ENCODE measurements around the gene FNDC3B.
"Not testable (repeated sequence)": the region's sequence is repeated elsewhere in the genome, so short reads cannot be mapped to it uniquely, and the experiment has no call there.

The FNDC3B gene

DNA sequence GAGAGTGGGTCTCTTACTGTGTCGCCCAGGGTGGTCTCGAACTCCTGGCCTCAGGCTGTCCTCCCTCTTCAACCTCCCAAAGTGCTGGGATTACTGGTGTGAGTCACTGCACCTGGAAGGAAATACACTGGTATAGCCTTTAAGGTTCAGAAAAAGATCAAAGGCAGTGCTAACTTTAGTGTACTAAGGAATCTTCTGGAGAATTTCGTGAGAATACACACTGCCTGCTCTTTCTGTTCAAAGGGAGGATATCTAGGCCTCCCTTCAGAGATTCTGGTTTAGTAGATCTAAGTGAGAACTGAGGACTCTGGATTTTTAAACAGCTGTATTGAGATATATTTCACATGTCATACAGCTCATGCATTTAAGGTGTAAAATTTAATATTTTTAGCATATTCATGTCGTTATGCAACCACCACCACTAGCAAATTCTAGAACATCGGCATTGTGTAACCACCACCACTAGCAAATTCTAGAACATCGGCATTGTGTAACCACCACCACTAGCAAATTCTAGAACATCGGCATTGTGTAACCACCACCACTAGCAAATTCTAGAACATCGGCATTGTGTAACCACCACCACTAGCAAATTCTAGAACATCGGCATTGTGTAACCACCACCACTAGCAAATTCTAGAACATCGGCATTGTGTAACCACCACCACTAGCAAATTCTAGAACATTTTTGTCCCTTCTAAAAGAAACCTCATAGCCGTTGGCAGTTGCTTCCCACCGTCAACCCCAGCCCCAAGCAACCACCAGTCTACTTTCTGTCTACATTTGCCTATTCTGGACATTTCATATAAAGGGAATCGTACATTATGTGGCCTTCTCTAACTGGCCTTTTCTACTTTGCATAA is 54.4 kb downstream of the FNDC3B start:
- DNase-seq (ENCODE audit: low read depth in 2 of 2, low spot score in 1 of 2) = not testable (repeated sequence)

DNA sequence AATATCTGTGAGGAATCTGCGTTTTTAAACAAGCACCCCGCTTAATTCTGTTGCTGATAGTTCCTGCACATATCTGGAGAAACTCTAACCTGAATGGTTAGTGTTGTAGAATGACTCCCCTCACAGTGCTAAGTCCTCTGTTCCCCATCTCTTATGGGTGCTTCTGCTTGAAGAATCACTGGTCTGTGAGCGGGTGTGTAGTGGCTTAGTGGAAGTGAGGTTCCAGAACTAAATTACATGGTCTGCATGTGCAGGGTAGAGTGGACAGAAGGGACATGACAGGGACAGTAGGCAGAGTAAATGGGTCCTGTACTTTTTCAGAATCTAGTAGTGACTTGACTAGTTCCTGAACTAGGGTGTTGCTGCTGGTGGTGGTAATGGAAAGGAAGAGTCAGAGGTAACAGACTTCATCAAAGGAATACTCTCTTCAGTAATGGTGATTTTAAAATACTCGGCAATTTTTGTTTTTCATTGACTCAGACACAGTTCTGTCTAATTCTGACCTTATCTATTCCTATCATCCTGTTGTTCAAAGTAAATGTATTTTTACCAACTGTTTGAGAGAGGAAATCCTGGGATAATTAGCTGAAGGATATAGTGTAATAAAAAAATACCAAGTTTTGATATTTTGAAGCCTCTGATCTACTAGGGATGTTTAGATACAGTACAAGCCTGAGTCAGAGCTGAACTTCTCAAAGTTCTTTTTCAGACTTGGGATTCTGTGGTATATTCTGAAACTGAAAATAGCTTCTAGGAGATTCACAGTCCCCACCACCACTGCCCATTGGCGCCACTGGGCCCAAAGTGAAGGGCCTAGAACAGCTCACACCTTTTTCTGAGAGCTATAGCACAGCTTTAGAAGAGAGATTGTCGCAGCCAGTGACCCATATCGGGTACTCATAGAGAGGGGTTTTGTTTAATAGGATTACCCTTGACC is 55.5 kb downstream of the FNDC3B start:
- no peak for DNase-seq (ENCODE audit: low read depth in 2 of 2, low spot score in 1 of 2)

DNA sequence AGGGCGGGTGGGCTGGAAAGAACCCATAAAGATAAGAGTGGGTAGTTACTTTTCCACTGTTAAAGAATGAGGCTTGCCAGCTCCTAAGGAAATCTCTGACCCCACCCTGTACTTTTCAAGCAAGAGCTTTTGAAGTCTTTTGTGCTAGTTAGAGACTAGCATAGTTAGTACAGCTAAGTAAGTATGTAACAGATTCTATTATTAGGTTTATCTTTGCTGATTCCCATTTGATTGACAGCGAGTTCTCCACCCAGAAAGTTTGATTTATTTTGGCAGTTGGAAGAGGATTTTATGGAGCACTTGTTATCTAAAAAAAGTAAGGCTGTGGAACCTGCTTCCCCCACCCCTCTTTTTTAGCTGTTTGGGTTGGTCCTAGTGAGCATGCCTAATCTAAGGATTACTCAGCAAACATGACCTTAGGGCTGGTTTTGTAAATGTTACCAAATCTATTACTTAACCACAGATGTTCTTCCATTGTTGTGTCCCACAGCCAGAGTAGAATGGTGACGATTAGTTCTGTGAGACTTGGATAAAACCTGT is 57.6 kb downstream of the FNDC3B start:
- no peak for DNase-seq (ENCODE audit: low read depth in 2 of 2, low spot score in 1 of 2)

DNA sequence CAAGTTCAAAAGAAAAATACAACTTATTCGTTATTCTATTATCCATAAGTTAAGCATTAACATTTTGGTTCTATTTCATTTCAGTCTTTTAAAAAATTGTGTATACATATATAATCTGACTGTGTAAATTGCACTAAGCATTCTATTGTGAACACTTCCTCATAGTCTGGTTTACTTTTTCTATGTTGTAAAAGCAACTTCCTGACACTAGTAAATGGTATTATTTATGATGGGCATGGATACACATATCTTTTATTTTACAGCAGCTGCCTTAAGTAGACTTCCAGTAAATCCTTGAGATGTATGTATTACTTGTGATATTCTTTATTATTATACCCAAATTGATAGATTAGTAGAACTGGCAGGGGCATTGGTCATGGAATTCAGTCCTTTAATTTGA is 58.2 kb downstream of the FNDC3B start:
- no peak for DNase-seq (ENCODE audit: low read depth in 2 of 2, low spot score in 1 of 2)

DNA sequence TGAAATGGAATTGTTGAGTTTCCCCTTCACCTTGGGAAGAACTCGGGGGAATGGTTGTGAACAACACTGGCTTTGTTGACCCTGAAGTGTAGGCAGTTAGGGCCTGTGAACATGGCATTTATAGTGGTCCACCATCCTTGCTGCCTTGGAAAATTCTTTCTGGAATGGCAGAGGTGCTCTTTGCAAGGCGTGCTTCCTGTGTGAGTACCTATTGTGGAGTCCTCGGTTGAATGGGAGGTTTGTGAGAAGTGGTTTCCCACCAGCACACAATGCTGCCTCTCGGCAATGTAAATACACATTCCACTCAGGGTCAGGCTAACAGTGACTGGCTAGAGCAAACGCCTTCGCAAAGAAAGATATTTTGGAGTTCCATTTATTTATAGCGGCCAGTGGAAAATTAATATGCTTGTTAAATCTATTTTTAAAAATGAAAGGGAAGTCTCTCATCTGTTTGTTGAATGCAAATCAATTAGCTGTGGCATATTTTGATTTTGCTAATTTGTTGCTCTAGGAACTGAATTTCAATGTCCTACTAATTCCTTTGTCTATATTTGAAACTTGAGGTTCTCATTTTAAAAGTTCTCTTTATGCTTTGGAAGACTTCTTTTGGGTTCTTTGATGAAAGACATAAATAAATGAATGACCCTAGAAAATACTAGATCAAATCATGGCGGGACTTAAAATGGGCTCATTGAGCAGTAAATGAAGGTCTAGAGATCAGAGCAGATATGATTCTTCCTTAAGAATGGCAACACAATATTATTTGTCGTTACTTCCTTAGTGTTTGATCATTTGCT is 59.5 kb downstream of the FNDC3B start:
- no peak for DNase-seq (ENCODE audit: low read depth in 2 of 2, low spot score in 1 of 2)

DNA sequence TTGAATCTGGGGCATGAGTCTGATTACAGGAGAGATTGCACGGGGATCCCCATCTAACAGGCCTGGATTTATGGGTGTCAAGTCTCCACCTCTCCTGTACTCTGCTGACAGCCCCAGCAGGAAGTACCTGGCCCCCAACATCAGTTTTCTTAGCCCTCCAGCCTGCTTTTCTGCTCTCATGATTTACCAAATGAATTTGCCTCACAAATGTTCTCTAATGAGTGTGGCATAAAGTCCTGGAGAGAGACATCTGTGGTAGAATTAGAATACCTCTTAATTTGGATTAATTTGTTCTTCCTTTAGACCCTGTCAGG is 60.1 kb downstream of the FNDC3B start:
- DNase-seq (ENCODE audit: low read depth in 2 of 2, low spot score in 1 of 2) = no peak

DNA sequence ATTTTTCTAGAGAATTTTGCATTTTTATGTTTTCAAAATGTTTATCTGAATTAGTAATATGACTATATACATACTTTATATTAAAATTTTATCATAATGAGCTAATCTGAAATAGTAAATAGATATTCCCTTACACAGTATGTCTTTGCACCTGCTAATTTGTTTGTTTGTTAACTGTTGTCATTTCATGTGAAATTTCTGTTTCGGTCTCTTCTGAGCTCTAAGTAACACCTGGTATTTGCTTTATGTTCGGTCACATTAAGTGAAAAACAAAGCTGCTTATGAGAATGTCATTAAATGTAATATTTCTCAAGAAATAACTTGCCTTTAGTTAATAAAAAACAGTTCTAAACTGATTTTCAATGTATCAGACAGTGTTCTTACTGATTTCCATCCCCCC is 61.1 kb downstream of the FNDC3B start:
- no peak for DNase-seq (ENCODE audit: low read depth in 2 of 2, low spot score in 1 of 2)

DNA sequence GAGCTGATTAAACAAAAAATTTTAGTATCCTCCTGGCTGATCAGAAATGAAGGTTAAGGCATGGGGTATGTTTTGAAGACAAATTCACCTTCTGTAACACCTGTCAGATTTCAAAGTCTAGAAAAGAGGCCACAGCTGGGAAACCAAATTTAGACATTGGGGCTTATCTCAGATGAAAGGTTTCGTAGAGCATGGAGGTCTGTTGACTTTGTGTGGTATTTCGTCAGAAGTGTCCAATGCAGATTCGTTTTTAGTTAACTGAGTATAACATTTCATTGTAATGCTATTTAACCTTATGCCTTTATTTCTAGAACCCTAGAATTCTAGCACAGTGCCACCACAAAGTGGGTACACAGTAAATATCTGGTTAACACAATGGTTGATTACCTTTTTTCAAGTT is 61.7 kb downstream of the FNDC3B start:
- no peak for DNase-seq (ENCODE audit: low read depth in 2 of 2, low spot score in 1 of 2)

DNA sequence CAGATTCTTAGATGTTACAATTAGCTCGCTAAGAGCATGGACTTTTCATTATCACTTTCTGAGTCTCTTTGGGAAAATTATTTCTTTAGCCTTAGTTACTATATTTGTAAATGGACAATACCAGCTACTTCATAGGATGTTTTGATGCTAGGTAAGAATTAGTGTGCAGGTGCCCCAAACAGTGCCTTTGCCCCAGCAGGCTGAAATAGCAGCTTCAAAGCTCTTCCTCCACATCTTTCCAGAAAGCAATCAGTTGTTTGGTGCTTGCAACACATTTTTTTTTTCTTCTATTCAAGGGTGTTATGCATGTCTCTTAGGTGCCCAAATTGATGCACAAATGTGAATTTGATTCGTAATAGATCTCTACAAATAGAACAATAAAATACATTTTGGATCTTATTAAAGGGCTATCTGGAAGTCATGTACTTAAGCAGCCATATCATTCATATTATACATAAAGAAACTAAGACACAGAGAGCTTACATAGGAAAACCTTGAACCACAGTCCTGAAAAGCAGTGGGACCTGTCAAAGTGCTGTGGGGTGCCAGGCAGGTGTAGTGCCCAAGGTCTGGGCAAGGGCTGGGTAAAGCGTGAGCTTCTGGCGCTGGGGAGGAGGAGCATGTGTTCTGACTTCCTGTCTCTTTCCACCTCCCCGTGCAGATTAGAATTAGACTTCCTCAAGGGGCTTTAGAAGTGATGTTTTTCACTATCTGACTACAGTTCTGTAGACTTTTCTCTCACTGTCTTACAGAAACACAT is 62.9 kb downstream of the FNDC3B start:
- DNase-seq (ENCODE audit: low read depth in 2 of 2, low spot score in 1 of 2) = peak in 1 of 2 donors; percentile 19

DNA sequence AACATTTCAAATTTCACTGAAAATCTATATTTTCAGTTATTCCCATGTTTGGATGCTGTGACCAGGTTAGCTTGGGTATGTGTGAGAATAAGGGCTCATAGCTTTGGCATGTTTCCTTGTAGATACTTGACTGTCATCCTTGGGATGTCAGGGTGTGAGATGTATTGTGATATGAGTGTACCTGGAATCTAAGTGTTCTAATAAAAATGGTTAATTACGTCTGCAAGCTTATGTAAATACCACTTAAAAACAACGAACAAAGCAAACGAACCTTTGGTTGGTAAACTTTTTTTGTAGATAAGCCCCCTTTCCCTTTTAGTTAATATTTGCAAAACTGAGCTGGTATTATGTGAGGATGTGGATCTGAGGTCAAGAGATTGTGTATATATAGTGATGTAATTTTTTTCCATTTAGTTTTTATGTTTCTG is 63.5 kb downstream of the FNDC3B start:
- DNase-seq (ENCODE audit: low read depth in 2 of 2, low spot score in 1 of 2) = no peak

DNA sequence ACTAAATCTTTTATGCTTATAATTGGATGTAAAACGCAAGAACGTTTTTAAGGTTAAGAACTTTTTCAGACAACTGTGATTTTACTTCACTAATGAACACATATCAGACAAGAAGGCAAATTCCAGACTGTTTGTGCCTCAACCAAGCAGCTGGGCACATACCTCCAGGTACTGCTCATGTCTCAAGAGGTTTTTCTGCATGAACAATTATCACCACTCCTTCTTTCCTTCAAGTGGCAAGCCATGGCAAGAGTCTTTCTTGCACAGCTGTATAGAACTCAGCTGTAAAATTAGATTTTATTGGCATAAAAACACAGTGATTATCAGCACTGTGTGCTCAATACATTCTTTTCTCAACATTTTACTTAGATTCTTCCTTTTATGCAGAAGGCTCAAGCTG is 64.3 kb downstream of the FNDC3B start:
- no peak for DNase-seq (ENCODE audit: low read depth in 2 of 2, low spot score in 1 of 2)

DNA sequence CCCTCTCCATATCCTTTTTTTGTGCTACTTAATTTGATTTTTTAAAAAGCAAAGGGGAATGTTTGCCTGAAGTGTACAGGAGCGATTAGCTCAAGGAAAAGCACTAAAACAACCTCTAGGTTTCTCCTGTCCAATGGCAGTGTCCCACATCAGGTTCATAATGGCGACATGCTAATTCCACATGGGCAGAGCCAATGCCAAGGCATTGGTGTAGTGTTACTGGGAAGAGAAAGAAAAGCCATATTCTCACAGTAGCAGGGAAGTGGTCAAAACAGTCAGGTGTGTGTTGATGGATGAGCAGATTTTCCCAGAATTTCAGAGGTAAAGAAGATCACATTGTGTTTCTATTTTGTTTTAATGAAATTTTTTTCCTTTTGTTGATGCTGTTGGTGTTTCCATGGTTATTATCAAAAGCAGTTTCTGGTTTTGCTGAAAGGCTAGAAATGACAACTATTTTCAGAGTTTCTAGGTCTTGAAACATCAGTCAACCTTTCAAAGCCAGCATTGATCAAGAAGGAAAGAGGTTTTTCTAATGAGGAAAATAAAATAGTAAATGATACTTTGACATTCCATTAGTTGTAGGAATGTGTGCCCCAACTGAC is 65.2 kb downstream of the FNDC3B start:
- DNase-seq (ENCODE audit: low read depth in 2 of 2, low spot score in 1 of 2) = no peak

DNA sequence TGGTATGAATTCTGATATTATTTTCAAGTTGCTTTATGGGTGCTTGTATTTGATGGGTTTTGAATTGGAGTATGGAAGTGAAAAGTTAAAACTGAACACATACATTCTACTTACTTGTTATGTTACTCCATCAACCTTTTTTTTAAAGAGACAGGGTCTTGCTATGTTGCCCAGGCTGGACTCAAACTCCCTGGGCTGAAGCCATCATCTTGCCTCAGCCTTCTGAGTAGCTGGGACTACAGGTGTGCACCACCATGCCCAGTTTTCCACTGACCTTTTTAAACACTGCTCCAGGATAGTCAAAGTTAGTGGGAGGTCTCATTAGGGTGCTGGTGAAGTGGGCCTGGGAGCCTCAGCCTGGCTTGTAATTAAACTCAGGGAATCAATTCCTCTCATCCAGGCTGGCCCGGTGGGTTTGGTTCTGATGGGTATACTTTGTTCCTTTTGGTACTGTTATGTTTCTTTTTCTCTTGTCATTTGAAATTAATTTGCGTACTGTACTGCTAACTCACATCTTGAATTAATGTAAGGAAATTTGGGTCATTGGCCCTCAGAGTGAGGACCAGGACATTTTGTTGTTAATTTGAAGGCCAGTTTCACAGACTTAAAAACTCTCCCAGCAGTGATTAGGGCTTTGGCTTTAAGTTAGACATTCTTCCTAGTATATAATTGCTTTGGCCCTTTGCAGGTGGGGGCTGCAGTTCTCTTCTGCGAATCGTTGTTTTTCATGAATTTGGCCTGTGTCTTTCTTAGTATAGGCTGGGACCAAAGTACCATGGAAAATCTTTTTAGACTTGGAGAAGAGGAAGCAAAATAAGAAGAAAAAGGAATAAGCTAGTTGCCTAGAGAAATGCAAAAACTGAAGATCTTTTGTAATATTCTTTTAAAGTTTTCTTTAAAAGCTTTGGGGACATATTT is 66.9 kb downstream of the FNDC3B start:
- no peak for DNase-seq (ENCODE audit: low read depth in 2 of 2, low spot score in 1 of 2)

DNA sequence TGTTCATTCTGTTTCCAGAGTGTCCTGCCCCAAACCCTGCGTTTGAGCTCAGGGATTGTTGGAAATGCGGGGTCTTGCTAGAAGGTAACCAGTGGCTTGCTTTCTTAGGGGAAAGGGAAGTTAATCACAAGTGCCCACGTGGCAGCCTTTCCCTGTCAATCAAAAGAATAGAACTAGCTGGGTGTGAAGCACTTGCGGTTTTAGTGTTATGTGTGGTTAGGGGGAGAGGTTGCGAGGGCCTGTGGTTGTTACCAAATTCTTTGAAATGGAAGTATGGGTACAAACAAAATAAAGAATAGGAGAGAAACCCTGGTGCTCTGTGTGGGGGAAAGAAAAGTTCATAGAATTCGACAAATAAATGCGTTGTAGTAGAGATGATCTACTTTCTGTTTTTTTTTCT is 67.6 kb downstream of the FNDC3B start:
- DNase-seq (ENCODE audit: low read depth in 2 of 2, low spot score in 1 of 2) = peak in 1 of 2 donors; percentile 40

DNA sequence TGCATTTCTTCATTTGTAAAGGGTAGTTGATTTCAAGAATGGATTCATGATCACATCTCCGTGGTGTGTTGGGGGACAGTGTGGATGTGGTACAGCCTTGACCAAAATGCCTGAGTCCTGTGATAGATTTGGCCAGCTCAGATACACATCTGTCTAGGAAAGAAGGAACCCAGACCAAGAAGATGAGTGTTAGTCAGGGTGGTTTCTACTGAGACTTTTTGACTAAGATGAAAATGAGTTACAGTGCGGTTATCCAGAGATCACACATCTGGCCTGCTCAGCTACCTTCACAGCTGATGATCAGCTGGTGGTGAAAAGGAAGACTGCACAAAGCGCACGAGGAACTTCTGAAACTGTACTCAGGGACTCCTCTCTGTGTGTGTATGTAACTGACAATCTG is 68.0 kb downstream of the FNDC3B start:
- DNase-seq (ENCODE audit: low read depth in 2 of 2, low spot score in 1 of 2) = no peak

DNA sequence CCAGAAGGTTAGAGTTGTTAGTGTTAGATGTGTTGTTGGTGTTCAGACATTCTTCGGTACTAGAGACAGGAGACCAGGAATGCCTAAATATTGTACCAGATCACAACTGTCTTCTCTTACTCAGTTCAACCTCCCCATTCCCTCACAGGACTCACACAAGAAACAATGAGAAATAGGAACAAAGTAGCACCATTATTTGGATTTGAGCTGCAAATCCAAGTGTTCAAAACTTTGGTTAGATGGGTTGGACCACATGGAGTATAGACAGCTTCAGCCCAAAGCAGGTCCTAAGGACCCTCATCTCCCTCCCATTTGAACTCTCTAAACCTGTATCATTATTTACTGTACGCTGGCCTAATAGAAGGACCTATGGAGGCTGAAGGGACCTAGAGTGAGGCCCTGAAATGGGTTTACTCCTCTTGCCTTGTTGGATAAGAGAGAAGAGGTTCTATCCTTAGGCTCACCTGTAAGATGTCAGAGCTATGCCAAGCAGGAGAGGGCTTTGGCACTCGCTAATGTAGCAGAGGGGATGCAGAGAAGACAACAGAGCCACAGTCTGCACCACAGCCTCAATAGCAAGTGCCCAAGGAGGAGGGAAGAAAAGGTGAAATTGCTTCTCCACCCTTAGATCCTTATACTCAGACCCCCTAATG is 70.9 kb downstream of the FNDC3B start:
- DNase-seq (ENCODE audit: low read depth in 2 of 2, low spot score in 1 of 2) = no peak

DNA sequence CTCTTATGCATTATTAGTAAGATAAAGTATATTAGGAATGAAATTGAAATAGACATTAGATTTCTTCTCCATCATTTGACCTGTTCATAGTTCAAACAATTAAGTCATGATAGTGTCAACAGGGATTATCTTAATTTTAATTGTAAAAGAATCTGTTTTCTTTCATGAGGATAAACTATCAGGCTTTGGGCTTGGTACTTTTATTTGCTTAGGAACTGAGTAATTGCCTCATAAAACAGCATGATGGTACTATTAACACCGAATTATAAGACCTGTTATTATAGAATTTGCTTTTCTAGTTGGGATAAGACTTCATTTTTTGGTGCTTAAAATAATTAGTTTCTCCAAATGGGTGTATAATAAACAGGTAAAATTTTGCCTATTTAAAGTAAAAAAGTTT is 71.8 kb downstream of the FNDC3B start:
- DNase-seq (ENCODE audit: low read depth in 2 of 2, low spot score in 1 of 2) = no peak

DNA sequence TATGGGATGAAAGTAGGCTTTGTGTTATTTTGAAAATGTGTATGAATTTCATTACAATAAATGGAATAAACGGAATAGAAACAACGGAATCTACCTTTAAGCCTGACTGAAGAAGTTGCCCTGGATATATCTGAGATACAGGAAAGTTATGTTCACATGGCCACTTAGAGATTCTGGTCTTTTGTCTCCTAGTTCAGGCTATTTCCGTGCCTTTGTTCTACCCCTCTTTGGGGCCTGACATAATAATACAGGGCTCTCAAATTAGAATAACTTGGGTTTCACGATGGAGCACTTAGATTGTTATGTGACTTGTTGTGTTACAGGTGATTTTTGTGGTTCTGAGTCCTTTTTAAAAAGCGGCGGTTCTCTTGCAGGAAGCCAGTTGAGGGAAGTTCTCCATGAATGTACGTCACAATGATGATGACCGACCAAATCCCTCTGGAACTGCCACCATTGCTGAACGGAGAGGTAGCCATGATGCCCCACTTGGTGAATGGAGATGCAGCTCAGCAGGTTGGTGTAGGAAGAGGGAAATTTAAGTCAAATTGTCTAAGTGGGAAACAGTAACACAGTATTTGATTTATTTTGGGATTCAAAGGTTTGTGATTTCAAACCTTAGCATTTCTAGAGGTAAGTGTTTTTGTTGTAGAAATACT is 72.8 kb downstream of the FNDC3B start:
- DNase-seq (ENCODE audit: low read depth in 2 of 2, low spot score in 1 of 2) = no peak

Data from stimulated activated CD8-positive, alpha-beta memory T cell treated with anti-CD3 and anti-CD28 coated beads, Interleukin-4, amount 100 ng/mL, for 1 hour (primary cell).